Activated B cell treated with CpG ODN at 0.5 μM for 24 hours (primary cell): ENCODE results near the gene DOK3. TPM values are rescaled to one million over a fixed set of nuclear protein-coding genes. Genes with fewer than 3 reads are reported as not detected.
A peak's percentile ranks its signal among the peaks of the same experiment; 100 is the strongest.

Source experiments
- ATAC-seq: fragments of 200-7000 bp; cut with Tn5 transposase; one replicate; pipeline ENCODE4 v1.10.0; 2021; ENCODE audit warnings: low read depth, mild to moderate bottlenecking, moderate library complexity
- CTCF ChIA-PET: fragments of 350-600 bp; sonication (Branson Sonifier 250); formaldehyde crosslinking; loops from one replicate; lab custom pipeline; 2021; ENCODE audit warnings: antibody characterized with exemption; lab: Charles Lee
- POLR2A ChIA-PET: fragments of 350-600 bp; sonication (Branson Sonifier 250); formaldehyde crosslinking; loops from one replicate; lab custom pipeline; 2021; ENCODE audit warnings: antibody characterized with exemption; lab: Charles Lee
- DNase-seq: peaks from one replicate; pipeline ENCODE4 v3.0.0; 2022
- H3K27ac Mint-ChIP-seq: one replicate; pipeline ENCODE4 v1.8.0; 2020; ENCODE audit warnings: mixed read lengths
- H3K27me3 Mint-ChIP-seq: one replicate; pipeline ENCODE4 v1.8.0; 2021; ENCODE audit warnings: mixed read lengths
- H3K36me3 Mint-ChIP-seq: one replicate; pipeline ENCODE4 v1.8.0; 2021; ENCODE audit warnings: low read depth, mixed read lengths
- H3K4me1 Mint-ChIP-seq: one replicate; pipeline ENCODE4 v1.8.0; 2021; ENCODE audit warnings: mixed read lengths
- H3K4me3 Mint-ChIP-seq: one replicate; pipeline ENCODE4 v1.8.0; 2020; ENCODE audit warnings: mild to moderate bottlenecking, mixed read lengths
- H3K9me3 Mint-ChIP-seq: one replicate; pipeline ENCODE4 v1.8.0; 2020; ENCODE audit warnings: mixed read lengths
- CTCF ChIP-seq: fragments of 200-600 bp; IDR thresholded peaks from one replicate; pipeline ENCODE4 v1.8.0; 2022; ENCODE audit warnings: antibody characterized with exemption, mild to moderate bottlenecking
- intact Hi-C: fragments of 100-400 bp; cut with micrococcal nuclease; formaldehyde crosslinking; loops from one replicate; pipeline ENCODE4 v1.15.1; 2024
- total RNA-seq: library from RNA; stranded (reverse); gene quantifications from 2 replicates; pipeline ENCODE4 v1.2.3, GENCODE V29; 2022

Gene DOK3
- total RNA-seq, 1 donor from 2014 or later, result 88.5 TPM

GRCh38 chr5:177513500-177513899, 3.9 kb upstream of the DOK3 start:
- Mint-ChIP-seq H3K9me3 (no peaks in the 10 kb centered on the region), H3K36me3 (peaks cover 67% of the 10 kb centered on the region), H3K27me3 (no peaks in the 10 kb centered on the region), H3K4me1 (peaks cover 62% of the 10 kb centered on the region), H3K27ac (no peak overlapping the region), H3K4me3 (no peak overlapping the region)
- no peak for TF ChIP-seq CTCF
- ATAC-seq (no peak), DNase-seq (no peak)
- CTCF ChIA-PET, result no interaction called here
- POLR2A ChIA-PET, result no interaction called here
- intact Hi-C loops, result no loop called here

GRCh38 chr5:177512736-177513380, 3.2 kb upstream of the DOK3 start:
- ChIA-PET POLR2A (no interaction called here), CTCF (no interaction called here)
- Mint-ChIP-seq H3K36me3 (peaks cover 68% of the 10 kb centered on the region), H3K9me3 (no peaks in the 10 kb centered on the region), H3K4me1 (peaks cover 67% of the 10 kb centered on the region), H3K4me3 (no peak overlapping the region), H3K27ac (no peak overlapping the region), H3K27me3 (no peaks in the 10 kb centered on the region)
- TF ChIP-seq CTCF, result no peak
- intact Hi-C loops, result no loop called here
- DNase-seq, result no peak
- no peak for ATAC-seq

- ATAC-seq (no peak), DNase-seq (no peak)
- POLR2A ChIA-PET, result interaction anchor here (5.9 kb wide), 1 partner anchor 16 kb away, joined by 96 read pairs; the partner anchor contains the start of gene PDLIM7
- H3K27me3 Mint-ChIP-seq, result no peaks in the 10 kb centered on the region
- intact Hi-C loops, result no loop called here
- H3K4me1 Mint-ChIP-seq, result peaks cover 73% of the 10 kb centered on the region
- no peak for TF ChIP-seq CTCF
- CTCF ChIA-PET, result interaction anchor here (1.0 to 1.2 kb wide), 2 partner anchors 11 to 95 kb away, joined by 3 read pairs; no protein-coding TSS in a partner anchor
- no peaks in the 10 kb centered on the region for H3K9me3 Mint-ChIP-seq
- H3K27ac Mint-ChIP-seq, result peak overlapping the region; percentile 96
- no peak overlapping the region for H3K4me3 Mint-ChIP-seq
- peaks cover 74% of the 10 kb centered on the region for H3K36me3 Mint-ChIP-seq
Measured at GRCh38 chr5:177511796-177512675, 2.4 kb upstream of the DOK3 start.

GRCh38 chr5:177511181-177511580, 1.6 kb upstream of the DOK3 start:
- intact Hi-C loops, result no loop called here
- peaks cover 71% of the 10 kb centered on the region for H3K36me3 Mint-ChIP-seq
- POLR2A ChIA-PET, result interaction anchor here (1.3 to 5.9 kb wide), 5 partner anchors 15 to 107 kb away, joined by 3 to 96 read pairs (median 4); partner anchors contain the start of genes B4GALT7 and PDLIM7
- no peak for ATAC-seq
- CTCF ChIA-PET, result interaction anchor here (1.0 to 1.6 kb wide), 5 partner anchors 10 to 121 kb away, joined by 3 to 5 read pairs (median 3); partner anchors contain the start of gene PDLIM7
- H3K9me3 Mint-ChIP-seq, result no peaks in the 10 kb centered on the region
- no peaks in the 10 kb centered on the region for H3K27me3 Mint-ChIP-seq
- DNase-seq, result no peak
- no peak for TF ChIP-seq CTCF
- peaks cover 67% of the 10 kb centered on the region for H3K4me1 Mint-ChIP-seq
- H3K4me3 Mint-ChIP-seq, result peak overlapping the region; percentile 93
- H3K27ac Mint-ChIP-seq, result peak overlapping the region; percentile 96
